SK-N-SH treated with all-trans-retinoic acid at 6 μM for 48 hours (cell line): ENCODE measurements around the gene MAPKBP1.
"Not testable (repeated sequence)": the region's sequence is repeated elsewhere in the genome, so short reads cannot be mapped to it uniquely, and the experiment has no call there.

Experiments
- ATAC-seq: fragments of 200-7000 bp; cut with Tn5 transposase; 3 replicates; pipeline ENCODE4 v1.9.1; 2020; ENCODE audit warnings: mild to moderate bottlenecking, moderate library complexity
- BACH2 ChIP-seq: fragments of 250-450 bp; sonication (Bioruptor Pico); IDR thresholded peaks from 2 replicates; pipeline ENCODE4 v1.9.0; 2021; ENCODE audit warnings: mild to moderate bottlenecking, borderline replicate concordance
- CSDC2 ChIP-seq: fragments of 250-450 bp; sonication (Bioruptor Pico); IDR thresholded peaks from 2 replicates; pipeline ENCODE4 v1.5.0; 2020; ENCODE audit warnings: mild to moderate bottlenecking, moderate library complexity
- ESRRG ChIP-seq: fragments of 250-450 bp; sonication (Bioruptor Pico); IDR thresholded peaks from 2 replicates; pipeline ENCODE4 v1.6.1; 2021; ENCODE audit warnings: mild to moderate bottlenecking
- GLIS3 ChIP-seq: fragments of 250-450 bp; sonication (Bioruptor Pico); IDR thresholded peaks from 2 replicates; pipeline ENCODE4 v1.5.0; 2020; ENCODE audit warnings: mild to moderate bottlenecking, moderate library complexity
- ISL1 ChIP-seq: fragments of 250-450 bp; sonication (Bioruptor Pico); IDR thresholded peaks from 2 replicates; pipeline ENCODE4 v2.1.2; 2022; ENCODE audit warnings: mild to moderate bottlenecking, moderate library complexity
- RARB ChIP-seq: fragments of 250-450 bp; sonication (Bioruptor Pico); IDR thresholded peaks from 2 replicates; pipeline ENCODE4 v1.8.0; 2021; ENCODE audit warnings: mild to moderate bottlenecking, moderate library complexity
- SNAI2 ChIP-seq: fragments of 250-450 bp; sonication (Bioruptor Pico); IDR thresholded peaks from 2 replicates; pipeline ENCODE4 v1.5.0; 2020; ENCODE audit warnings: mild to moderate bottlenecking, moderate library complexity
- TCF4 ChIP-seq: fragments of 250-450 bp; sonication (Bioruptor Pico); IDR thresholded peaks from 2 replicates; pipeline ENCODE4 v1.8.0; 2021; ENCODE audit warnings: mild to moderate bottlenecking, moderate library complexity, borderline replicate concordance
- TOX ChIP-seq: fragments of 250-450 bp; sonication (Bioruptor Pico); IDR thresholded peaks from 2 replicates; pipeline ENCODE4 v1.8.0; 2021; ENCODE audit warnings: mild to moderate bottlenecking, moderate library complexity, borderline replicate concordance
- ZC3H10 ChIP-seq: fragments of 250-450 bp; sonication (Bioruptor Pico); IDR thresholded peaks from 2 replicates; pipeline ENCODE4 v1.5.1; 2021; ENCODE audit warnings: mild to moderate bottlenecking, moderate library complexity
- ZFP3 ChIP-seq: fragments of 250-450 bp; sonication (Bioruptor Pico); IDR thresholded peaks from 2 replicates; pipeline ENCODE4 v1.5.0; 2020; ENCODE audit warnings: mild to moderate bottlenecking, moderate library complexity
- ZFP30 ChIP-seq: fragments of 450-650 bp; formaldehyde crosslinking; IDR thresholded peaks from 2 replicates; pipeline ENCODE4 v1.5.0; 2022; ENCODE audit warnings: mild to moderate bottlenecking, moderate library complexity
- ZNF70 ChIP-seq: fragments of 450-650 bp; formaldehyde crosslinking; IDR thresholded peaks from 2 replicates; pipeline ENCODE4 v1.5.0; 2020; ENCODE audit warnings: mild to moderate bottlenecking, moderate library complexity
- ZNF8 ChIP-seq: fragments of 450-650 bp; formaldehyde crosslinking; IDR thresholded peaks from 2 replicates; pipeline ENCODE4 v1.5.0; 2020; ENCODE audit warnings: mild to moderate bottlenecking, moderate library complexity
- TF ChIP-seq, protein P1 (sequence below): fragments of 250-450 bp; sonication (Bioruptor Pico); IDR thresholded peaks from 2 replicates; pipeline ENCODE4 v1.5.1; 2021; ENCODE audit warnings: mild to moderate bottlenecking, moderate library complexity
- TF ChIP-seq, protein P2 (sequence below): fragments of 250-450 bp; sonication (Bioruptor Pico); IDR thresholded peaks from 2 replicates; pipeline ENCODE4 v1.8.0; 2021; ENCODE audit warnings: low read depth, mild to moderate bottlenecking, moderate library complexity, borderline replicate concordance
- TF ChIP-seq, protein P3 (sequence below): fragments of 250-450 bp; sonication (Bioruptor Pico); IDR thresholded peaks from 2 replicates; pipeline ENCODE4 v1.5.0; 2020; ENCODE audit warnings: mild to moderate bottlenecking, moderate library complexity
- TF ChIP-seq, protein P4 (sequence below): fragments of 250-450 bp; sonication (Bioruptor Pico); IDR thresholded peaks from 2 replicates; pipeline ENCODE4 v1.5.1; 2020; ENCODE audit warnings: low read depth, mild to moderate bottlenecking, moderate library complexity
- TF ChIP-seq, protein P5 (sequence below): fragments of 250-450 bp; sonication (Bioruptor Pico); IDR thresholded peaks from 2 replicates; pipeline ENCODE4 v1.8.0; 2020; ENCODE audit warnings: mild to moderate bottlenecking, moderate library complexity, borderline replicate concordance

MAPKBP1 gene, protein sequence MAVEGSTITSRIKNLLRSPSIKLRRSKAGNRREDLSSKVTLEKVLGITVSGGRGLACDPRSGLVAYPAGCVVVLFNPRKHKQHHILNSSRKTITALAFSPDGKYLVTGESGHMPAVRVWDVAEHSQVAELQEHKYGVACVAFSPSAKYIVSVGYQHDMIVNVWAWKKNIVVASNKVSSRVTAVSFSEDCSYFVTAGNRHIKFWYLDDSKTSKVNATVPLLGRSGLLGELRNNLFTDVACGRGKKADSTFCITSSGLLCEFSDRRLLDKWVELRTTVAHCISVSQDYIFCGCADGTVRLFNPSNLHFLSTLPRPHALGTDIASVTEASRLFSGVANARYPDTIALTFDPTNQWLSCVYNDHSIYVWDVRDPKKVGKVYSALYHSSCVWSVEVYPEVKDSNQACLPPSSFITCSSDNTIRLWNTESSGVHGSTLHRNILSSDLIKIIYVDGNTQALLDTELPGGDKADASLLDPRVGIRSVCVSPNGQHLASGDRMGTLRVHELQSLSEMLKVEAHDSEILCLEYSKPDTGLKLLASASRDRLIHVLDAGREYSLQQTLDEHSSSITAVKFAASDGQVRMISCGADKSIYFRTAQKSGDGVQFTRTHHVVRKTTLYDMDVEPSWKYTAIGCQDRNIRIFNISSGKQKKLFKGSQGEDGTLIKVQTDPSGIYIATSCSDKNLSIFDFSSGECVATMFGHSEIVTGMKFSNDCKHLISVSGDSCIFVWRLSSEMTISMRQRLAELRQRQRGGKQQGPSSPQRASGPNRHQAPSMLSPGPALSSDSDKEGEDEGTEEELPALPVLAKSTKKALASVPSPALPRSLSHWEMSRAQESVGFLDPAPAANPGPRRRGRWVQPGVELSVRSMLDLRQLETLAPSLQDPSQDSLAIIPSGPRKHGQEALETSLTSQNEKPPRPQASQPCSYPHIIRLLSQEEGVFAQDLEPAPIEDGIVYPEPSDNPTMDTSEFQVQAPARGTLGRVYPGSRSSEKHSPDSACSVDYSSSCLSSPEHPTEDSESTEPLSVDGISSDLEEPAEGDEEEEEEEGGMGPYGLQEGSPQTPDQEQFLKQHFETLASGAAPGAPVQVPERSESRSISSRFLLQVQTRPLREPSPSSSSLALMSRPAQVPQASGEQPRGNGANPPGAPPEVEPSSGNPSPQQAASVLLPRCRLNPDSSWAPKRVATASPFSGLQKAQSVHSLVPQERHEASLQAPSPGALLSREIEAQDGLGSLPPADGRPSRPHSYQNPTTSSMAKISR (N-terminal part only)

DNA sequence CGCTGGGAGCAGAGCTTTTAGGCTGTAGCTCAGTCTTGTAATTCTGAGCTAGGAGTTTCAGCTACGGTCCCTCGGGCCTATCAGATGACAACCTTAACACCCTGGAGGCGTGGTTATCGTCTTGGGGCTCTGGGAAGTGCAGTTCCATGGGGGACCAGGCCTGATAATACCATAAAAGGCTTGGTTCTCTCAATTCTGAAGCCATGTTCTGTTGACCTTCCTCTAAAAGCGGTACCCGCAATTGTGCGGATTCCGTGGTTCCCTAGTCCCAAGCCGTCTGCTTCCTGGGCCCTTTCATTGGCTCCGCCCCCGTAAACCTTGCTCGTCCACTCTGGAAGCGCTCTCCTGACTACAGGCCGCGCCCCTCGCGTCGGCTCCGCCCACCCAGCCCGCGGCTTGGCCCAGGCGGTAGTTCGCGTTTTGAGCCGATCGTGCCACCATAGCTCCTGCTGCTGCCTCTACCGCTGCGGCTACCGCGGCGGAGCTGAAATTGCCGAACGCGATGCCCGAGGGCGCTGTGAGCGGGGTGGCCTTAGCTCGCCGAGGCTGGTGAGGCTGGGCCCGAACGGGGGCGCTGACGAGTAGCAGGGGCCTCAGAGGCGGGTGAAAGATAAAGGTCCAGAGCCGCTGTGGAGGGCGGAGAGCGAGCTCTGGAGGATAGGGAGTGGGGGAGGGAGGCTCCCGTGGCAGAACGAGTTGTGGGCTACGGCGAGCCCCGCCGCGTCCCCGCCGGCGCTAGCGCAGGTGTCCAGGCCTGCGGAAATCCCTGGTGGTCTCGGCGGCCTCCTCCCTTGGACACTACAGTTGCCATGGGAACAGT, at the start of gene MAPKBP1:
Gene MAPKBP1 (plus strand): TSS at position 423 of the 820 bp plus-strand sequence. CDS start 792 bp downstream, outside the sequence.
- peak; percentile 91 for ATAC-seq
- TF ChIP-seq ISL1 (CRISPR knock-in tag) (no peak), ESRRG (0 out of 2 replicates have a peak, but pooled peaks have one; percentile 48), ZC3H10 (CRISPR knock-in tag) (peak; percentile 33; the same call in 1 of the 2 replicates), TOX (CRISPR knock-in tag) (no peak), GLIS3 (CRISPR knock-in tag) (0 out of 2 replicates have a peak, but pooled peaks have one; percentile 84), TCF4 (CRISPR knock-in tag) (peak; percentile 13; the same call in 1 of the 2 replicates), BACH2 (no peak)
- TF ChIP-seq, protein P1, sequence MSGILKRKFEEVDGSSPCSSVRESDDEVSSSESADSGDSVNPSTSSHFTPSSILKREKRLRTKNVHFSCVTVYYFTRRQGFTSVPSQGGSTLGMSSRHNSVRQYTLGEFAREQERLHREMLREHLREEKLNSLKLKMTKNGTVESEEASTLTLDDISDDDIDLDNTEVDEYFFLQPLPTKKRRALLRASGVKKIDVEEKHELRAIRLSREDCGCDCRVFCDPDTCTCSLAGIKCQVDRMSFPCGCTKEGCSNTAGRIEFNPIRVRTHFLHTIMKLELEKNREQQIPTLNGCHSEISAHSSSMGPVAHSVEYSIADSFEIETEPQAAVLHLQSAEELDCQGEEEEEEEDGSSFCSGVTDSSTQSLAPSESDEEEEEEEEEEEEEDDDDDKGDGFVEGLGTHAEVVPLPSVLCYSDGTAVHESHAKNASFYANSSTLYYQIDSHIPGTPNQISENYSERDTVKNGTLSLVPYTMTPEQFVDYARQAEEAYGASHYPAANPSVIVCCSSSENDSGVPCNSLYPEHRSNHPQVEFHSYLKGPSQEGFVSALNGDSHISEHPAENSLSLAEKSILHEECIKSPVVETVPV (CRISPR knock-in tag) = peak; percentile 26; the same call in 1 of the 2 replicates
- TF ChIP-seq, protein P2, sequence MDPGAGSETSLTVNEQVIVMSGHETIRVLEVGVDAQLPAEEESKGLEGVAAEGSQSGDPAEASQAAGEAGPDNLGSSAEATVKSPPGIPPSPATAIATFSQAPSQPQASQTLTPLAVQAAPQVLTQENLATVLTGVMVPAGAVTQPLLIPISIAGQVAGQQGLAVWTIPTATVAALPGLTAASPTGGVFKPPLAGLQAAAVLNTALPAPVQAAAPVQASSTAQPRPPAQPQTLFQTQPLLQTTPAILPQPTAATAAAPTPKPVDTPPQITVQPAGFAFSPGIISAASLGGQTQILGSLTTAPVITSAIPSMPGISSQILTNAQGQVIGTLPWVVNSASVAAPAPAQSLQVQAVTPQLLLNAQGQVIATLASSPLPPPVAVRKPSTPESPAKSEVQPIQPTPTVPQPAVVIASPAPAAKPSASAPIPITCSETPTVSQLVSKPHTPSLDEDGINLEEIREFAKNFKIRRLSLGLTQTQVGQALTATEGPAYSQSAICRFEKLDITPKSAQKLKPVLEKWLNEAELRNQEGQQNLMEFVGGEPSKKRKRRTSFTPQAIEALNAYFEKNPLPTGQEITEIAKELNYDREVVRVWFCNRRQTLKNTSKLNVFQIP (CRISPR knock-in tag) = peak; percentile 82; the same call in 1 of the 2 replicates
- TF ChIP-seq, protein P3, sequence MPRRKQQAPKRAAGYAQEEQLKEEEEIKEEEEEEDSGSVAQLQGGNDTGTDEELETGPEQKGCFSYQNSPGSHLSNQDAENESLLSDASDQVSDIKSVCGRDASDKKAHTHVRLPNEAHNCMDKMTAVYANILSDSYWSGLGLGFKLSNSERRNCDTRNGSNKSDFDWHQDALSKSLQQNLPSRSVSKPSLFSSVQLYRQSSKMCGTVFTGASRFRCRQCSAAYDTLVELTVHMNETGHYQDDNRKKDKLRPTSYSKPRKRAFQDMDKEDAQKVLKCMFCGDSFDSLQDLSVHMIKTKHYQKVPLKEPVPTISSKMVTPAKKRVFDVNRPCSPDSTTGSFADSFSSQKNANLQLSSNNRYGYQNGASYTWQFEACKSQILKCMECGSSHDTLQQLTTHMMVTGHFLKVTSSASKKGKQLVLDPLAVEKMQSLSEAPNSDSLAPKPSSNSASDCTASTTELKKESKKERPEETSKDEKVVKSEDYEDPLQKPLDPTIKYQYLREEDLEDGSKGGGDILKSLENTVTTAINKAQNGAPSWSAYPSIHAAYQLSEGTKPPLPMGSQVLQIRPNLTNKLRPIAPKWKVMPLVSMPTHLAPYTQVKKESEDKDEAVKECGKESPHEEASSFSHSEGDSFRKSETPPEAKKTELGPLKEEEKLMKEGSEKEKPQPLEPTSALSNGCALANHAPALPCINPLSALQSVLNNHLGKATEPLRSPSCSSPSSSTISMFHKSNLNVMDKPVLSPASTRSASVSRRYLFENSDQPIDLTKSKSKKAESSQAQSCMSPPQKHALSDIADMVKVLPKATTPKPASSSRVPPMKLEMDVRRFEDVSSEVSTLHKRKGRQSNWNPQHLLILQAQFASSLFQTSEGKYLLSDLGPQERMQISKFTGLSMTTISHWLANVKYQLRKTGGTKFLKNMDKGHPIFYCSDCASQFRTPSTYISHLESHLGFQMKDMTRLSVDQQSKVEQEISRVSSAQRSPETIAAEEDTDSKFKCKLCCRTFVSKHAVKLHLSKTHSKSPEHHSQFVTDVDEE = peak; percentile 57; the same call in 1 of the 2 replicates

DNA sequence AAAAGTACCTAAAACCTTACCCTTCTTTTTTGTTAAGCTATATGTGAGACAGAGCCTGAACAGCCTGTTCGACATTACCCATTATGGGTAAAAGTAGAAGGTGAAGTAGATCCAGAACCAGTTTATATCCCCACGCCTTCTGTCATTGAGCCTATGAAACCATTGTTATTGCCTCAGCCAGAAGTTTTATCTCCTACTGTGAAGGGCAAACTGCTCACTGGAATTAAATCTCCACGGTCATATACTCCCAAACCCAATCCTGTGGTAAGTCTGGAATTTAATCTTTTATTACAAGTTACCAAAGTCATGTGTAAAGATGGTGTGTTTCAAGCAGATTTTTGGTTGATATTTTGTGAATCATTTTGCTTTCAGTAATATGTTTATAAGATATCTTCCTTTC, 47.1 kb upstream of the MAPKBP1 start:
- no peak for ATAC-seq
- TF ChIP-seq ZFP30 (CRISPR knock-in tag) = no peak
- no peak for TF ChIP-seq RARB (CRISPR knock-in tag)
- TF ChIP-seq GLIS3 (CRISPR knock-in tag) = no peak
- no peak for TF ChIP-seq ZNF8 (CRISPR knock-in tag)
- TF ChIP-seq, protein P1 (CRISPR knock-in tag) = no peak
- TF ChIP-seq SNAI2 (CRISPR knock-in tag) = no peak
- no peak for TF ChIP-seq ZNF70 (CRISPR knock-in tag)
- no peak for TF ChIP-seq ESRRG

DNA sequence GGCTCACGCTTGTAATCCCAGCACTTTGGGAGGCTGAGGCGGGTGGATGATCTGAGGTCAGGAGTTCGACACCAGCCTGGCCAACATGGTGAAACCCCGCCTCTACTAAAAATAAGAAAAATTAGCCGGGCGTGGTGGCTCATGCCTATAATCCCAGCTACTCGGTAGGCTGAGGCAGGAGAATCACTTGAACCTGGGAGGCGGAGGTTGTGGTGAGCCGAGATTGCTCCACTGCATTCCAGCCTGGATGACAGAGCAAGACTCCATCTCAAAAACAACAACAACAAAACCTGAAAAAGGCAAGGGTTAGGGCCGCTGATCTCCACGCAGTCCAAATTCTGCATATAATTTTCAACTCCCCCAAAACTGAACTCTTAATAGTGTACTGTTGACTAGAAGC, 46.2 kb upstream of the MAPKBP1 start:
- ATAC-seq = not testable (repeated sequence)

DNA sequence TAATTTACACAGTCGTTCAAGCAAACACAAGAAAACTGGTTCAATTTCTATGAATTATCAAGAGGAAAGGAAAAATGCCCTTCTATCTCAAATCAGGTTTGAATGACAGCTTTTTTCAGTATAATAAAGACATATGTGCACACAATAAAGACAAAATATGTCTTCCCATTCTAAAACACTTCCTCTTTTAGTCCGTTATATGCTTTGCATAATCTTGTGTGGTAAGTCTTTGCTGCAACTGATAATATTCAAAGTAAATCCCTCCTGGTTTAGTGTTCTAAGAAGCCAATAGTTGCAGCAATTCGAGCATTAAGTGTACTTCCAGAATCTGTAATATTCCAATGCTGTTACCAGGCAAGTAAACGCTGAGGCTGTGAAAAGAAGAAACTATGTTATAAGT, 43.7 kb upstream of the MAPKBP1 start:
- ATAC-seq = no peak
- TF ChIP-seq, protein P4, sequence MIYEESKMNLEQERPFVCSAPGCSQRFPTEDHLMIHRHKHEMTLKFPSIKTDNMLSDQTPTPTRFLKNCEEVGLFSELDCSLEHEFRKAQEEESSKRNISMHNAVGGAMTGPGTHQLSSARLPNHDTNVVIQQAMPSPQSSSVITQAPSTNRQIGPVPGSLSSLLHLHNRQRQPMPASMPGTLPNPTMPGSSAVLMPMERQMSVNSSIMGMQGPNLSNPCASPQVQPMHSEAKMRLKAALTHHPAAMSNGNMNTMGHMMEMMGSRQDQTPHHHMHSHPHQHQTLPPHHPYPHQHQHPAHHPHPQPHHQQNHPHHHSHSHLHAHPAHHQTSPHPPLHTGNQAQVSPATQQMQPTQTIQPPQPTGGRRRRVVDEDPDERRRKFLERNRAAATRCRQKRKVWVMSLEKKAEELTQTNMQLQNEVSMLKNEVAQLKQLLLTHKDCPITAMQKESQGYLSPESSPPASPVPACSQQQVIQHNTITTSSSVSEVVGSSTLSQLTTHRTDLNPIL (CRISPR knock-in tag) = no peak
- TF ChIP-seq CSDC2 (CRISPR knock-in tag) (no peak), SNAI2 (CRISPR knock-in tag) (no peak), ESRRG (no peak), ZFP3 (no peak), ZNF8 (CRISPR knock-in tag) (no peak)
- TF ChIP-seq, protein P5, sequence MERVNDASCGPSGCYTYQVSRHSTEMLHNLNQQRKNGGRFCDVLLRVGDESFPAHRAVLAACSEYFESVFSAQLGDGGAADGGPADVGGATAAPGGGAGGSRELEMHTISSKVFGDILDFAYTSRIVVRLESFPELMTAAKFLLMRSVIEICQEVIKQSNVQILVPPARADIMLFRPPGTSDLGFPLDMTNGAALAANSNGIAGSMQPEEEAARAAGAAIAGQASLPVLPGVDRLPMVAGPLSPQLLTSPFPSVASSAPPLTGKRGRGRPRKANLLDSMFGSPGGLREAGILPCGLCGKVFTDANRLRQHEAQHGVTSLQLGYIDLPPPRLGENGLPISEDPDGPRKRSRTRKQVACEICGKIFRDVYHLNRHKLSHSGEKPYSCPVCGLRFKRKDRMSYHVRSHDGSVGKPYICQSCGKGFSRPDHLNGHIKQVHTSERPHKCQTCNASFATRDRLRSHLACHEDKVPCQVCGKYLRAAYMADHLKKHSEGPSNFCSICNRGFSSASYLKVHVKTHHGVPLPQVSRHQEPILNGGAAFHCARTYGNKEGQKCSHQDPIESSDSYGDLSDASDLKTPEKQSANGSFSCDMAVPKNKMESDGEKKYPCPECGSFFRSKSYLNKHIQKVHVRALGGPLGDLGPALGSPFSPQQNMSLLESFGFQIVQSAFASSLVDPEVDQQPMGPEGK (CRISPR knock-in tag) = no peak
